ENCODE data around the gene LIN54. TPM values are rescaled to one million over a fixed set of nuclear protein-coding genes. Genes with fewer than 3 reads are reported as not detected.
"Not testable (repeated sequence)": the region's sequence is repeated elsewhere in the genome, so short reads cannot be mapped to it uniquely, and the experiment has no call there.

Gene LIN54
- total RNA-seq (10 to 100 TPM in 5 of 9 donors, 1 to 10 TPM in 4; 6.8 to 18.2 (median 10.4) TPM), polyA plus RNA-seq (10 to 100 TPM in 1 of 3 donors, 1 to 10 TPM in 2; 1.4 to 11.0 (median 2.0) TPM)
- long read RNA-seq, donor 1, result 0 reads
- long read RNA-seq, donor 2, result 0 reads
- long read RNA-seq, donor 3, partial matches to known transcripts, result 0 of 2 reads
- long read RNA-seq, donor 3, other reads (novel, unspliced or antisense), result 0 of 2 reads
- long read RNA-seq, donor 4, result 0 reads
- long read RNA-seq, donor 5, full-length matches to known transcripts, result 3 of 4 reads
- long read RNA-seq, donor 5, partial matches to known transcripts, result 0 of 4 reads
- long read RNA-seq, donor 5, other reads (novel, unspliced or antisense), result 1 of 4 reads
- long read RNA-seq, donor 6, partial matches to known transcripts, result 1 of 3 reads
- long read RNA-seq, donor 6, other reads (novel, unspliced or antisense), result 2 of 3 reads
- long read RNA-seq, donor 7, result 0 reads
- long read RNA-seq, donor 8, result 0 reads
- long read RNA-seq, donor 9, result 0 reads
- long read RNA-seq, donor 10, result 0 reads

- intact Hi-C loops (cut with DNase I), result no loop called here
- peak in 1 of 2 donors; percentile 51 for TF ChIP-seq POLR2A (IDR thresholded peaks at IDR 0.05)
- TF ChIP-seq CTCF (IDR thresholded peaks at IDR 0.05), result no peak
- Histone ChIP-seq H3K36me3 (replicated peaks in 1 of 2) (no peaks in the 10 kb centered on the region), H3K27me3 (no peaks in the 10 kb centered on the region), H3K4me3 (peak within 1 kb of the TSS; percentile 66 to 78 (median 71)), H3K27ac (peak within 1 kb of the TSS; percentile 76 to 89 (median 88)), H3K9me3 (replicated peaks in 1 of 3) (no peaks in the 10 kb centered on the region), H3K4me1 (replicated peaks in 1 of 2) (peaks cover 4 to 31% of the 10 kb centered on the region in 2 donors)
- 0 to 1% (median 1%) methylated on average over 14 to 54 of the region's 54 CpGs for WGBS, 4 donors
- DNase-seq, result peak; percentile 82 to 89 (median 89)
Observed at GRCh38 chr4:83010522-83011318, at the start of gene LIN54. TSS of gene LIN54 (minus strand) at chr4:83010823. CDS start at chr4:82984844, 25,979 bp downstream.

GRCh38 chr4:83054928-83055327 is 44.3 kb upstream of the LIN54 start:
- DNase-seq, result no peak
- no peak overlapping the region for H3K27ac ChIP-seq
- H3K4me1 ChIP-seq (replicated peaks in 1 of 2), result no peaks in the 10 kb centered on the region
- intact Hi-C loops (cut with DNase I), result no loop called here
- TF ChIP-seq CTCF (IDR thresholded peaks at IDR 0.05), result peak in 5 of 6 experiments; percentile 7 to 41 (median 34)
- TF ChIP-seq POLR2A (IDR thresholded peaks at IDR 0.05), result no peak
- no peak overlapping the region for H3K4me3 ChIP-seq
- no peaks in the 10 kb centered on the region for H3K9me3 ChIP-seq (replicated peaks in 1 of 3)
- no peaks in the 10 kb centered on the region for H3K27me3 ChIP-seq
- peaks cover 0 to 13% of the 10 kb centered on the region in 2 donors for H3K36me3 ChIP-seq (replicated peaks in 1 of 2)

GRCh38 chr4:83048781-83049180 is 38.2 kb upstream of the LIN54 start:
- 87 to 93% (median 89%) methylated on average over 8 of the region's 8 CpGs for WGBS, 4 donors
- peaks cover 0 to 14% of the 10 kb centered on the region in 2 donors for H3K36me3 ChIP-seq (replicated peaks in 1 of 2)
- DNase-seq; H3K9me3 ChIP-seq (replicated peaks in 1 of 3); intact Hi-C loops (cut with DNase I); H3K27me3 ChIP-seq; H3K4me3 ChIP-seq; H3K27ac ChIP-seq: not testable (repeated sequence)
- peaks cover 6 to 15% of the 10 kb centered on the region in 2 donors for H3K4me1 ChIP-seq (replicated peaks in 1 of 2)

- Histone ChIP-seq H3K27me3 (no peaks in the 10 kb centered on the region), H3K27ac (peak overlapping the region in 1 of 5 donors; percentile 27), H3K4me3 (no peak overlapping the region), H3K9me3 (replicated peaks in 1 of 3) (no peaks in the 10 kb centered on the region), H3K36me3 (replicated peaks in 1 of 2) (peaks cover 0 to 14% of the 10 kb centered on the region in 2 donors), H3K4me1 (replicated peaks in 1 of 2) (peaks cover 6 to 20% of the 10 kb centered on the region in 2 donors)
- 65 to 72% (median 69%) methylated on average over 8 of the region's 8 CpGs for WGBS, 4 donors
- DNase-seq, result no peak
- no peak for TF ChIP-seq POLR2A (IDR thresholded peaks at IDR 0.05)
- intact Hi-C loops (cut with DNase I), result no loop called here
Observed at GRCh38 chr4:83046693-83047473, 36.3 kb upstream of the LIN54 start.
